Mammary epithelial cell (primary cell): Measurements from ENCODE around the gene LLCFC1.

Experiments used
- CTCF ChIP-seq, 2 donors: IDR thresholded peaks in 1 of 2; conservative IDR thresholded peaks in 1 of 2; 2 replicates each; pipeline ENCODE4 v1.5.1; 2011 to 2012; ENCODE audit warnings: inconsistent platforms in 2 of 2, low read length in 2 of 2, mild to moderate bottlenecking in 2 of 2, control low read depth in 1 of 2, low read depth in 1 of 2; ENCODE audit not compliant: insufficient read depth in 1 of 2; ENCODE audit errors: extremely low read depth in 1 of 2
- EZH2 ChIP-seq: IDR thresholded peaks from 2 replicates; pipeline ENCODE4 v1.6.1; 2012; ENCODE audit warnings: low read length, inconsistent platforms, borderline replicate concordance

- TF ChIP-seq EZH2 (no peak), CTCF (conservative IDR thresholded peaks at IDR 0.05 in 1 of 2, IDR thresholded peaks at IDR 0.05 in 1 of 2; ENCODE audit: extremely low read depth in 1 of 2, insufficient read depth in 1 of 2, low read depth in 1 of 2, low read length in 2 of 2) (no peak)
Measured at GRCh38 chr7:142910031-142910433, 29.3 kb upstream of the LLCFC1 start.
